Upper lobe of left lung (tissue), 4 donors: Measurements from ENCODE around the gene GALNT18.

ENCODE experiments used
- EP300 ChIP-seq, 4 donors: sonication (generic); formaldehyde crosslinking; IDR thresholded peaks; one replicate each; pipeline ENCODE4 v1.5.1; 2017; ENCODE audit warnings: antibody characterized with exemption in 4 of 4, control low read depth in 2 of 4
- POLR2A ChIP-seq, 4 donors: fragments of 450-650 bp; IDR thresholded peaks; one replicate each; pipeline ENCODE4 v1.5.1; 2016 to 2017; ENCODE audit warnings: antibody characterized with exemption in 4 of 4, mild to moderate bottlenecking in 2 of 4
- POLR2AphosphoS5 ChIP-seq, 2 donors: sonication (generic); formaldehyde crosslinking; IDR thresholded peaks; one replicate each; pipeline ENCODE4 v1.5.1; 2017; ENCODE audit warnings: antibody characterized with exemption in 2 of 2
- TF ChIP-seq, protein P1 (sequence below), 6 experiments: fragments of 450-650 bp in 4 of 6; fragments of 200-600 bp in 2 of 6; sonication (generic) in 2 of 6; IDR thresholded peaks; one replicate each; pipeline ENCODE4 v1.5.1; 2016 to 2019; ENCODE audit warnings: antibody characterized with exemption in 6 of 6

DNA sequence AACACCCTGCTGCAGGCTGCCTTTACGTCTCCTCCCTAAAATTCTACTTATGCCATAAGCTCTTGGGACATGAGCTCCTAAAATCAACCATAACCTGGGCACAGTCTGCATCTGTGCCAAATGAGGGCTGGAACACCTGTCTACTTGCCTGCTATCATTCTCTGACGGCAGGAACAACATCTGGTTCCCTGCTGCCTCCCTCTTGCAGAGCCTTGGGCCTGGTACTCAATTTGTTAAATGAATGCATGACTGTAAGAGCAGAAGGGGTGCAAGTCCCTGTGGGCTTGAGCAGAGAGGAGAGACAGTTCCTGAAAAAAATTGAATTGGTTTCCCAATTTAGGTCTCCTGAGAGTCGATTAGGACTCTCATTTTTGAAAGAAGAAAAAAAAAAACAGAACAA lies 202.1 kb downstream of the GALNT18 start:
- TF ChIP-seq POLR2AphosphoS5 (IDR thresholded peaks at IDR 0.05) (no peak), EP300 (IDR thresholded peaks at IDR 0.05) (no peak), POLR2A (IDR thresholded peaks at IDR 0.05) (no peak)
- TF ChIP-seq, protein P1, sequence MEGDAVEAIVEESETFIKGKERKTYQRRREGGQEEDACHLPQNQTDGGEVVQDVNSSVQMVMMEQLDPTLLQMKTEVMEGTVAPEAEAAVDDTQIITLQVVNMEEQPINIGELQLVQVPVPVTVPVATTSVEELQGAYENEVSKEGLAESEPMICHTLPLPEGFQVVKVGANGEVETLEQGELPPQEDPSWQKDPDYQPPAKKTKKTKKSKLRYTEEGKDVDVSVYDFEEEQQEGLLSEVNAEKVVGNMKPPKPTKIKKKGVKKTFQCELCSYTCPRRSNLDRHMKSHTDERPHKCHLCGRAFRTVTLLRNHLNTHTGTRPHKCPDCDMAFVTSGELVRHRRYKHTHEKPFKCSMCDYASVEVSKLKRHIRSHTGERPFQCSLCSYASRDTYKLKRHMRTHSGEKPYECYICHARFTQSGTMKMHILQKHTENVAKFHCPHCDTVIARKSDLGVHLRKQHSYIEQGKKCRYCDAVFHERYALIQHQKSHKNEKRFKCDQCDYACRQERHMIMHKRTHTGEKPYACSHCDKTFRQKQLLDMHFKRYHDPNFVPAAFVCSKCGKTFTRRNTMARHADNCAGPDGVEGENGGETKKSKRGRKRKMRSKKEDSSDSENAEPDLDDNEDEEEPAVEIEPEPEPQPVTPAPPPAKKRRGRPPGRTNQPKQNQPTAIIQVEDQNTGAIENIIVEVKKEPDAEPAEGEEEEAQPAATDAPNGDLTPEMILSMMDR (IDR thresholded peaks at IDR 0.05), result no peak
